Mesenchymal stem cell (in vitro differentiated cells and primary cell): Measurements from ENCODE around the gene PIK3R2.

Experiments
- DNase-seq: peaks from one replicate; pipeline ENCODE4 v3.0.0-alpha.2; 2013
- H2AFZ ChIP-seq: one replicate; pipeline ENCODE4 v1.6.1; 2013; ENCODE audit warnings: low read depth, mild to moderate bottlenecking, control low read depth, inconsistent platforms, low read length, moderate library complexity
- H2AK5ac ChIP-seq: 2 replicates; pipeline ENCODE4 v1.6.1; 2013; ENCODE audit warnings: low read length, moderate library complexity, mild to moderate bottlenecking, inconsistent platforms; ENCODE audit not compliant: severe bottlenecking
- H2BK120ac ChIP-seq: one replicate; pipeline ENCODE4 v1.6.1; 2013; ENCODE audit warnings: low read depth, mild to moderate bottlenecking, inconsistent platforms, low read length, moderate library complexity
- H2BK12ac ChIP-seq, 2 experiments: one replicate each; pipeline ENCODE4 v1.6.1; 2013; ENCODE audit warnings: inconsistent platforms in 2 of 2, low read length in 2 of 2, mild to moderate bottlenecking in 2 of 2, moderate library complexity in 2 of 2, control low read depth in 1 of 2
- H2BK15ac ChIP-seq: one replicate; pipeline ENCODE4 v1.6.1; 2013; ENCODE audit warnings: mild to moderate bottlenecking, low read depth, inconsistent platforms; ENCODE audit not compliant: poor library complexity, severe bottlenecking
- H2BK5ac ChIP-seq: 2 replicates; pipeline ENCODE4 v1.6.1; 2013; ENCODE audit warnings: low read depth, mild to moderate bottlenecking, low read length, control low read depth, inconsistent platforms; ENCODE audit not compliant: poor library complexity, severe bottlenecking
- H3K14ac ChIP-seq, 2 experiments: one replicate each; pipeline ENCODE4 v1.6.1; 2013; ENCODE audit warnings: inconsistent platforms in 2 of 2, low read length in 2 of 2, control low read depth in 1 of 2, mild to moderate bottlenecking in 1 of 2, moderate library complexity in 1 of 2
- H3K18ac ChIP-seq, 2 experiments: one replicate each; pipeline ENCODE4 v1.6.1; 2013; ENCODE audit warnings: inconsistent platforms in 2 of 2, low read length in 2 of 2, control low read depth in 1 of 2, low read depth in 1 of 2, mild to moderate bottlenecking in 1 of 2
- H3K23ac ChIP-seq, 2 experiments: one replicate each; pipeline ENCODE4 v1.6.1; 2013; ENCODE audit warnings: inconsistent platforms in 2 of 2, low read length in 2 of 2, mild to moderate bottlenecking in 2 of 2, moderate library complexity in 2 of 2, control low read depth in 1 of 2
- H3K27ac ChIP-seq: 2 replicates; pipeline ENCODE4 v1.5.1; 2013; ENCODE audit warnings: mild to moderate bottlenecking, moderate library complexity, low read length, control low read depth, inconsistent platforms; ENCODE audit not compliant: poor library complexity, severe bottlenecking
- H3K27me3 ChIP-seq, 2 experiments: 2 replicates each; pipeline versions ENCODE4 v1.6.1 to v1.7.0; 2013; ENCODE audit warnings: low read length in 2 of 2, mild to moderate bottlenecking in 2 of 2, moderate library complexity in 2 of 2, control low read depth in 1 of 2, inconsistent platforms in 1 of 2; ENCODE audit not compliant: control insufficient read depth in 1 of 2, insufficient read depth in 1 of 2
- H3K36me3 ChIP-seq, 2 experiments: 2 replicates each; pipeline versions ENCODE4 v1.6.1 to v1.7.0; 2013; ENCODE audit warnings: low read length in 2 of 2, control low read depth in 1 of 2, inconsistent platforms in 1 of 2, low read depth in 1 of 2, mild to moderate bottlenecking in 1 of 2; ENCODE audit not compliant: insufficient read depth in 2 of 2, control insufficient read depth in 1 of 2
- H3K4ac ChIP-seq, 2 experiments: one replicate each; pipeline ENCODE4 v1.6.1; 2013; ENCODE audit warnings: inconsistent platforms in 2 of 2, low read length in 2 of 2, mild to moderate bottlenecking in 2 of 2, moderate library complexity in 2 of 2, control low read depth in 1 of 2, low read depth in 1 of 2
- H3K4me1 ChIP-seq: 2 replicates; pipeline ENCODE4 v1.6.1; 2013; ENCODE audit warnings: low read depth, low read length, control low read depth; ENCODE audit not compliant: control insufficient read depth, insufficient read depth
- H3K4me2 ChIP-seq: 2 replicates; pipeline ENCODE4 v1.6.1; 2013; ENCODE audit warnings: low read length, mild to moderate bottlenecking, inconsistent platforms; ENCODE audit not compliant: poor library complexity, severe bottlenecking
- H3K4me3 ChIP-seq, 2 experiments: 2 replicates each; pipeline versions ENCODE4 v1.5.1 to v1.7.0; 2013; ENCODE audit warnings: low read length in 2 of 2, mild to moderate bottlenecking in 2 of 2, control low read depth in 1 of 2, low read depth in 1 of 2; ENCODE audit not compliant: insufficient read depth in 1 of 2
- H3K79me1 ChIP-seq: replicated peaks from 2 replicates; pipeline ENCODE4 v1.6.1; 2013; ENCODE audit warnings: mild to moderate bottlenecking, control low read depth, low read length, inconsistent platforms; ENCODE audit not compliant: poor library complexity, severe bottlenecking
- H3K9ac ChIP-seq: 2 replicates; pipeline ENCODE4 v1.7.0; 2013; ENCODE audit warnings: mild to moderate bottlenecking, low read length, moderate library complexity
- H3K9me3 ChIP-seq: 2 replicates; pipeline ENCODE4 v1.7.0; 2013; ENCODE audit warnings: mild to moderate bottlenecking, low read length; ENCODE audit not compliant: control insufficient read depth
- H4K8ac ChIP-seq: one replicate; pipeline ENCODE4 v1.6.1; 2013; ENCODE audit warnings: inconsistent platforms, mild to moderate bottlenecking, low read length, moderate library complexity
- H4K91ac ChIP-seq: one replicate; pipeline ENCODE4 v1.6.1; 2013; ENCODE audit warnings: mild to moderate bottlenecking, low read length, inconsistent platforms
- WGBS: methylation state at CpG from one replicate; pipeline ENCODE4 v1.1.7; 2013; ENCODE audit warnings: mixed read lengths; 5-methylcytosine and 5-hydroxymethylcytosine counted together

The PIK3R2 gene

GRCh38 chr19:18172331-18173053 lies 19.5 kb downstream of the PIK3R2 start:
- no peak for DNase-seq
- Histone ChIP-seq H3K18ac (peak overlapping the region in 1 of 2 experiments; percentile 94), H3K14ac (no peak overlapping the region), H2BK15ac (peak overlapping the region; percentile 44), H4K91ac (no peak overlapping the region), H2BK12ac (no peak overlapping the region), H3K4me1 (peaks cover 16% of the 10 kb centered on the region), H3K4ac (no peak overlapping the region), H4K8ac (no peak overlapping the region), H2AK5ac (no peak overlapping the region), H2BK5ac (no peak overlapping the region), H3K27ac (no peak overlapping the region), H3K4me3 (no peak overlapping the region), H3K4me2 (no peak overlapping the region), H2BK120ac (no peak overlapping the region), H3K9me3 (no peaks in the 10 kb centered on the region), H3K27me3 (peaks cover 0 to 7% of the 10 kb centered on the region in 2 experiments), H3K23ac (no peak overlapping the region), H3K79me1 (peaks cover 3% of the 10 kb centered on the region), H3K9ac (peak overlapping the region; percentile 87), H3K36me3 (peaks cover 32 to 47% of the 10 kb centered on the region in 2 experiments), H2AFZ (no peak overlapping the region)
- WGBS: 92% methylated on average over 7 of the region's 7 CpGs

GRCh38 chr19:18173054-18173571 lies 20.1 kb downstream of the PIK3R2 start:
- Histone ChIP-seq H3K9me3 (no peaks in the 10 kb centered on the region), H2AK5ac (no peak overlapping the region), H3K27me3 (peaks cover 0 to 7% of the 10 kb centered on the region in 2 experiments), H3K4me1 (peaks cover 16% of the 10 kb centered on the region), H3K4me3 (peak overlapping the region; percentile 62 to 93), H3K36me3 (peaks cover 32 to 41% of the 10 kb centered on the region in 2 experiments), H3K14ac (peak overlapping the region in 1 of 2 experiments; percentile 79), H3K9ac (peak overlapping the region; percentile 87), H3K4ac (peak overlapping the region in 1 of 2 experiments; percentile 84), H2BK120ac (no peak overlapping the region), H2BK5ac (no peak overlapping the region), H4K91ac (peak overlapping the region; percentile 60), H3K18ac (peak overlapping the region; percentile 46 to 94), H2BK12ac (peak overlapping the region in 1 of 2 experiments; percentile 95), H3K27ac (no peak overlapping the region), H3K4me2 (peak overlapping the region; percentile 99), H2AFZ (peak overlapping the region; percentile 66), H3K79me1 (peaks cover 3% of the 10 kb centered on the region), H2BK15ac (peak overlapping the region; percentile 44), H4K8ac (peak overlapping the region; percentile 82), H3K23ac (peak overlapping the region in 1 of 2 experiments; percentile 90)
- DNase-seq: peak; percentile 46
- 60% methylated on average over 16 of the region's 18 CpGs for WGBS

GRCh38 chr19:18173572-18174288 lies 20.8 kb downstream of the PIK3R2 start, which contains the start of gene IFI30:
Gene IFI30, plus strand, starts transcription at chr19:18173813. Its CDS starts 29 bp downstream, at chr19:18173842.
- H3K14ac ChIP-seq: peak within 1 kb of the TSS in 1 of 2 experiments; percentile 95
- H3K4ac ChIP-seq: peak within 1 kb of the TSS in 1 of 2 experiments; percentile 84
- no peak within 1 kb of the TSS for H3K27ac ChIP-seq
- no peak within 1 kb of the TSS for H2AK5ac ChIP-seq
- peak within 1 kb of the TSS; percentile 72 for H2AFZ ChIP-seq
- peaks cover 3% of the 10 kb centered on the region for H3K79me1 ChIP-seq
- peaks cover 16% of the 10 kb centered on the region for H3K4me1 ChIP-seq
- peak within 1 kb of the TSS; percentile 82 for H4K8ac ChIP-seq
- DNase-seq: peak; percentile 69
- H2BK12ac ChIP-seq: peak within 1 kb of the TSS in 1 of 2 experiments; percentile 95
- peak within 1 kb of the TSS; percentile 99 for H3K4me2 ChIP-seq
- peak within 1 kb of the TSS; percentile 62 to 93 for H3K4me3 ChIP-seq
- H3K9me3 ChIP-seq: no peaks in the 10 kb centered on the region
- H3K9ac ChIP-seq: peak within 1 kb of the TSS; percentile 87
- H4K91ac ChIP-seq: peak within 1 kb of the TSS; percentile 60
- H3K18ac ChIP-seq: peak within 1 kb of the TSS; percentile 46 to 94
- H2BK5ac ChIP-seq: no peak within 1 kb of the TSS
- no peak within 1 kb of the TSS for H2BK120ac ChIP-seq
- peak within 1 kb of the TSS; percentile 44 for H2BK15ac ChIP-seq
- peaks cover 26 to 34% of the 10 kb centered on the region in 2 experiments for H3K36me3 ChIP-seq
- 2% methylated on average over 47 of the region's 47 CpGs for WGBS
- H3K27me3 ChIP-seq: peaks cover 0 to 7% of the 10 kb centered on the region in 2 experiments
- H3K23ac ChIP-seq: peak within 1 kb of the TSS in 1 of 2 experiments; percentile 90
